Measurements from ENCODE around the gene PCSK6.

Gene PCSK6

GRCh38 chr15:101303408-101303807 is 186.1 kb downstream of the PCSK6 start:
- no peak for TF ChIP-seq CTCF (IDR thresholded peaks at IDR 0.05; ENCODE audit: insufficient read depth, low read length, missing control alignments)
- ChIA-PET CTCF (interaction anchor here (1.4 to 18.3 kb wide), 5 partner anchors 11 to 348 kb away, joined by 4 to 353 read pairs (median 12); partner anchors contain the start of gene TM2D3), POLR2A (interaction anchor here (0.6 kb wide), 1 partner anchor 183 kb away, joined by 5 read pairs; no protein-coding TSS in a partner anchor)
- DNase-seq (ENCODE audit: low read depth, low spot score) = no peak
- H3K4me3 ChIP-seq (ENCODE audit: low read depth, low read length) = no peak overlapping the region

GRCh38 chr15:101296418-101297405 is 192.8 kb downstream of the PCSK6 start:
- no peak for DNase-seq (ENCODE audit: low read depth, low spot score)
- ChIA-PET POLR2A (no interaction called here), CTCF (interaction anchor here (1.2 to 18.3 kb wide), 5 partner anchors 9 to 361 kb away, joined by 3 to 353 read pairs (median 6); no protein-coding TSS in a partner anchor)
- H3K4me3 ChIP-seq (ENCODE audit: low read depth, low read length) = peak overlapping the region; percentile 91
- TF ChIP-seq CTCF (IDR thresholded peaks at IDR 0.05; ENCODE audit: insufficient read depth, low read length, missing control alignments) = no peak

GRCh38 chr15:101295607-101296161 is 193.8 kb downstream of the PCSK6 start:
- POLR2A ChIA-PET = interaction anchor here (1.2 kb wide), 1 partner anchor 10 kb away, joined by 6 read pairs; no protein-coding TSS in a partner anchor
- CTCF ChIA-PET = interaction anchor here (2.8 to 18.3 kb wide), 2 partner anchors 10 to 343 kb away, joined by 18 to 353 read pairs; no protein-coding TSS in a partner anchor
- no peak for DNase-seq (ENCODE audit: low read depth, low spot score)
- TF ChIP-seq CTCF (IDR thresholded peaks at IDR 0.05; ENCODE audit: insufficient read depth, low read length, missing control alignments) = no peak
- H3K4me3 ChIP-seq (ENCODE audit: low read depth, low read length) = peak overlapping the region; percentile 91

GRCh38 chr15:101294731-101295606 is 194.5 kb downstream of the PCSK6 start, which contains the start of gene SNRPA1:
SNRPA1 (minus strand) TSS chr15:101295248; CDS start chr15:101295178, 70 bp downstream.
- peak within 1 kb of the TSS; percentile 91 for H3K4me3 ChIP-seq (ENCODE audit: low read depth, low read length)
- ChIA-PET POLR2A (interaction anchor here (1.0 to 1.2 kb wide), 2 partner anchors 9 to 43 kb away, joined by 3 to 6 read pairs; partner anchors contain the start of gene CHSY1), CTCF (interaction anchor here (1.2 to 18.3 kb wide), 3 partner anchors 10 to 344 kb away, joined by 3 to 353 read pairs (median 18); no protein-coding TSS in a partner anchor)
- no peak for TF ChIP-seq CTCF (IDR thresholded peaks at IDR 0.05; ENCODE audit: insufficient read depth, low read length, missing control alignments)
- peak; percentile 47 for DNase-seq (ENCODE audit: low read depth, low spot score)

GRCh38 chr15:101293122-101293521 is 196.4 kb downstream of the PCSK6 start:
- no peak for TF ChIP-seq CTCF (IDR thresholded peaks at IDR 0.05; ENCODE audit: insufficient read depth, low read length, missing control alignments)
- H3K4me3 ChIP-seq (ENCODE audit: low read depth, low read length) = peak overlapping the region; percentile 91
- ChIA-PET POLR2A (no interaction called here), CTCF (interaction anchor here (1.1 to 18.3 kb wide), 4 partner anchors 8 to 346 kb away, joined by 3 to 353 read pairs (median 10); no protein-coding TSS in a partner anchor)
- no peak for DNase-seq (ENCODE audit: low read depth, low spot score)

Measured in AG04449 (cell line).